PC-9 (cell line): Measurements from ENCODE around the gene PACRG. TPM values are rescaled to one million over a fixed set of nuclear protein-coding genes. Genes with fewer than 3 reads are reported as not detected.

Source experiments
- BruUV-seq: library from RNA; stranded (reverse); fragments of 400-500 nt; replicated peaks from 2 replicates; lab custom pipeline; 2021; lab: Mats Ljungman, UMichigan
- CTCF ChIA-PET: fragments of 300-600 bp; sonication (Branson Sonifier 250); formaldehyde crosslinking; loops from one replicate; lab custom pipeline; 2022; ENCODE audit warnings: antibody characterized with exemption; lab: Charles Lee
- POLR2A ChIA-PET: fragments of 300-600 bp; sonication (Branson Sonifier 250); formaldehyde crosslinking; loops from one replicate; lab custom pipeline; 2022; ENCODE audit warnings: antibody characterized with exemption; ENCODE audit not compliant: unreplicated experiment; lab: Charles Lee
- DNase-seq, 2 experiments: peaks; one replicate each; pipeline versions ENCODE4 v3.0.0 to v3.0.0-alpha.2; 2015 to 2022; ENCODE audit warnings: mixed read lengths in 1 of 2
- H2AFZ ChIP-seq: fragments of 200-600 bp; sonication (generic); 2 replicates; pipeline ENCODE4 v1.8.1; 2017; ENCODE audit warnings: antibody characterized with exemption
- H3F3A ChIP-seq: fragments of 200-600 bp; sonication (generic); 2 replicates; pipeline ENCODE4 v1.8.1; 2017; ENCODE audit warnings: antibody characterized with exemption, mild to moderate bottlenecking, low read depth; ENCODE audit not compliant: insufficient read depth
- H3K27ac ChIP-seq: fragments of 200-600 bp; sonication (generic); 2 replicates; pipeline ENCODE4 v1.6.1; 2016; ENCODE audit warnings: mixed run types
- H3K27me3 ChIP-seq: fragments of 200-600 bp; sonication (generic); 2 replicates; pipeline ENCODE4 v1.6.1; 2016; ENCODE audit warnings: low read depth, mixed run types; ENCODE audit not compliant: insufficient read depth
- H3K36me3 ChIP-seq: fragments of 200-600 bp; sonication (generic); 2 replicates; pipeline ENCODE4 v1.6.1; 2016; ENCODE audit warnings: low read depth, mixed run types
- H3K4me1 ChIP-seq: fragments of 200-600 bp; sonication (generic); replicated peaks from 2 replicates; pipeline ENCODE4 v1.6.1; 2016; ENCODE audit warnings: mixed run types; ENCODE audit not compliant: insufficient read depth
- H3K4me2 ChIP-seq: fragments of 200-600 bp; sonication (generic); 2 replicates; pipeline ENCODE4 v1.6.1; 2017; ENCODE audit warnings: mixed run types
- H3K4me3 ChIP-seq: fragments of 200-600 bp; sonication (generic); 2 replicates; pipeline ENCODE4 v1.6.1; 2016; ENCODE audit warnings: mixed run types
- H3K79me2 ChIP-seq: fragments of 200-600 bp; sonication (generic); 2 replicates; pipeline ENCODE4 v1.6.1; 2017; ENCODE audit warnings: low read depth, mixed run types
- H3K9me2 ChIP-seq: fragments of 200-600 bp; sonication (generic); 2 replicates; pipeline ENCODE4 v1.8.1; 2017; ENCODE audit warnings: mild to moderate bottlenecking; ENCODE audit not compliant: insufficient read depth
- H3K9me3 ChIP-seq: fragments of 200-600 bp; sonication (generic); 2 replicates; pipeline ENCODE4 v1.8.1; 2016; ENCODE audit warnings: low read depth; ENCODE audit not compliant: insufficient read depth
- H4K20me1 ChIP-seq: fragments of 200-600 bp; sonication (generic); 2 replicates; pipeline ENCODE4 v1.8.1; 2017; ENCODE audit not compliant: insufficient read depth
- EZH2 ChIP-seq: fragments of 200-600 bp; sonication (generic); IDR thresholded peaks from 2 replicates; pipeline ENCODE4 v1.8.0; 2017; ENCODE audit warnings: antibody characterized with exemption, low read depth
- intact Hi-C: fragments of 100-400 bp; cut with micrococcal nuclease; formaldehyde crosslinking; loops from one replicate; pipeline ENCODE4 v1.10.0; 2022; ENCODE audit not compliant: unreplicated experiment
- total RNA-seq: library from RNA; stranded (reverse); gene quantifications from 2 replicates; pipeline ENCODE4 v1.2.3, GENCODE V29; 2021
- TF ChIP-seq, protein P1 (sequence below): fragments of 200-600 bp; sonication (generic); conservative IDR thresholded peaks from 2 replicates; pipeline ENCODE4 v1.6.1; 2017; ENCODE audit warnings: mixed run types, antibody characterized with exemption, mild to moderate bottlenecking, moderate library complexity

Gene PACRG
- total RNA-seq, 1 experiment from 2014 or later, result not detected

- TF ChIP-seq EZH2, result no peak
- Histone ChIP-seq H3F3A (no peaks in the 10 kb centered on the region), H3K9me2 (no peaks in the 10 kb centered on the region), H3K27me3 (peaks cover 61% of the 10 kb centered on the region), H3K4me2 (no peak overlapping the region), H4K20me1 (0 out of 2 replicates have a peak, but pooled peaks cover 3% of the 10 kb centered on the region), H3K9me3 (no peaks in the 10 kb centered on the region), H3K36me3 (no peaks in the 10 kb centered on the region), H3K4me3 (no peak overlapping the region), H2AFZ (no peak overlapping the region), H3K27ac (no peak overlapping the region), H3K4me1 (no peaks in the 10 kb centered on the region), H3K79me2 (no peaks in the 10 kb centered on the region)
- DNase-seq, result no peak
- BruUV-seq, result no TSS peak
- intact Hi-C loops, result no loop called here
- ChIA-PET CTCF (no interaction called here), POLR2A (no interaction called here)
These were observed 172.7 kb downstream of the PACRG start for GRCh38 chr6:162900503-162900902.

- H3K4me3 ChIP-seq, result no peak overlapping the region
- TF ChIP-seq, protein P1, sequence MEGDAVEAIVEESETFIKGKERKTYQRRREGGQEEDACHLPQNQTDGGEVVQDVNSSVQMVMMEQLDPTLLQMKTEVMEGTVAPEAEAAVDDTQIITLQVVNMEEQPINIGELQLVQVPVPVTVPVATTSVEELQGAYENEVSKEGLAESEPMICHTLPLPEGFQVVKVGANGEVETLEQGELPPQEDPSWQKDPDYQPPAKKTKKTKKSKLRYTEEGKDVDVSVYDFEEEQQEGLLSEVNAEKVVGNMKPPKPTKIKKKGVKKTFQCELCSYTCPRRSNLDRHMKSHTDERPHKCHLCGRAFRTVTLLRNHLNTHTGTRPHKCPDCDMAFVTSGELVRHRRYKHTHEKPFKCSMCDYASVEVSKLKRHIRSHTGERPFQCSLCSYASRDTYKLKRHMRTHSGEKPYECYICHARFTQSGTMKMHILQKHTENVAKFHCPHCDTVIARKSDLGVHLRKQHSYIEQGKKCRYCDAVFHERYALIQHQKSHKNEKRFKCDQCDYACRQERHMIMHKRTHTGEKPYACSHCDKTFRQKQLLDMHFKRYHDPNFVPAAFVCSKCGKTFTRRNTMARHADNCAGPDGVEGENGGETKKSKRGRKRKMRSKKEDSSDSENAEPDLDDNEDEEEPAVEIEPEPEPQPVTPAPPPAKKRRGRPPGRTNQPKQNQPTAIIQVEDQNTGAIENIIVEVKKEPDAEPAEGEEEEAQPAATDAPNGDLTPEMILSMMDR, result no peak
- TF ChIP-seq EZH2, result no peak
- H2AFZ ChIP-seq, result no peak overlapping the region
- H3K27me3 ChIP-seq, result peaks cover 65% of the 10 kb centered on the region
- no peak for DNase-seq
- POLR2A ChIA-PET, result no interaction called here
- CTCF ChIA-PET, result no interaction called here
- no peak overlapping the region for H3K4me2 ChIP-seq
- intact Hi-C loops, result no loop called here
- H3K36me3 ChIP-seq, result no peaks in the 10 kb centered on the region
- no peaks in the 10 kb centered on the region for H3F3A ChIP-seq
- 0 out of 2 replicates have a peak, but pooled peaks cover 3% of the 10 kb centered on the region for H4K20me1 ChIP-seq
- no peaks in the 10 kb centered on the region for H3K79me2 ChIP-seq
- no peaks in the 10 kb centered on the region for H3K9me3 ChIP-seq
- H3K4me1 ChIP-seq, result no peaks in the 10 kb centered on the region
- BruUV-seq, result no TSS peak
- no peak overlapping the region for H3K27ac ChIP-seq
- H3K9me2 ChIP-seq, result no peaks in the 10 kb centered on the region
These were observed 176.4 kb downstream of the PACRG start for GRCh38 chr6:162904069-162904663.

DNA sequence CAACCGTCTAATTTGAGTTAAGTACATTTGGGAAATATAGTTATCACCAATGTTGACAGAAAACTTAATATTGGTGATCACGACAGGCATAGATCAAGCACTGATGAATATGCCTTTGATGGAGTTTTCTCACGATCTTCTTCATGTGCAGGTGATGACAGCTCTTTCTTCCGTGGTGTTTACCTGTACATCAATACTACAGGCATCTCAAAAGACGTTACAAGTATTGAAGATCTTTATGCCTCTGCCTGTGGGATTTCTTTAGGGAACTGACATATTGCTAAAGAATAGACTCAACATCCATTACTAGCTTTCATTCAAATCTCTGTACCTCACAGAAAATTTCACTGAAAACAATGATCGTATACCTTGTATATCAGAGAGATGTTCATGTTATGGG lies 178.7 kb downstream of the PACRG start:
- ChIA-PET POLR2A (no interaction called here), CTCF (no interaction called here)
- no peak overlapping the region for H2AFZ ChIP-seq
- no peak overlapping the region for H3K27ac ChIP-seq
- no peaks in the 10 kb centered on the region for H3F3A ChIP-seq
- no peaks in the 10 kb centered on the region for H3K9me2 ChIP-seq
- TF ChIP-seq, protein P1, result no peak
- no peak for TF ChIP-seq EZH2
- no peaks in the 10 kb centered on the region for H3K36me3 ChIP-seq
- no TSS peak for BruUV-seq
- intact Hi-C loops, result no loop called here
- H3K4me3 ChIP-seq, result no peak overlapping the region
- H4K20me1 ChIP-seq, result 0 out of 2 replicates have a peak, but pooled peaks cover 3% of the 10 kb centered on the region
- no peaks in the 10 kb centered on the region for H3K79me2 ChIP-seq
- no peak overlapping the region for H3K4me2 ChIP-seq
- peaks cover 42% of the 10 kb centered on the region for H3K27me3 ChIP-seq
- H3K4me1 ChIP-seq, result no peaks in the 10 kb centered on the region
- H3K9me3 ChIP-seq, result no peaks in the 10 kb centered on the region
- DNase-seq, result no peak
